Stimulated activated CD8-positive, alpha-beta memory T cell treated with anti-CD3 and anti-CD28 coated beads, Interleukin-12 subunit alpha, Interleukin-12 subunit beta, amount 100 ng/mL, for 4 hours (primary cell): Measurements from ENCODE around the gene TOR1AIP2.

Experiments used
- DNase-seq: peaks from one replicate; pipeline ENCODE4 v3.0.0-alpha.2; 2020; ENCODE audit warnings: low read depth

Gene TOR1AIP2

DNA sequence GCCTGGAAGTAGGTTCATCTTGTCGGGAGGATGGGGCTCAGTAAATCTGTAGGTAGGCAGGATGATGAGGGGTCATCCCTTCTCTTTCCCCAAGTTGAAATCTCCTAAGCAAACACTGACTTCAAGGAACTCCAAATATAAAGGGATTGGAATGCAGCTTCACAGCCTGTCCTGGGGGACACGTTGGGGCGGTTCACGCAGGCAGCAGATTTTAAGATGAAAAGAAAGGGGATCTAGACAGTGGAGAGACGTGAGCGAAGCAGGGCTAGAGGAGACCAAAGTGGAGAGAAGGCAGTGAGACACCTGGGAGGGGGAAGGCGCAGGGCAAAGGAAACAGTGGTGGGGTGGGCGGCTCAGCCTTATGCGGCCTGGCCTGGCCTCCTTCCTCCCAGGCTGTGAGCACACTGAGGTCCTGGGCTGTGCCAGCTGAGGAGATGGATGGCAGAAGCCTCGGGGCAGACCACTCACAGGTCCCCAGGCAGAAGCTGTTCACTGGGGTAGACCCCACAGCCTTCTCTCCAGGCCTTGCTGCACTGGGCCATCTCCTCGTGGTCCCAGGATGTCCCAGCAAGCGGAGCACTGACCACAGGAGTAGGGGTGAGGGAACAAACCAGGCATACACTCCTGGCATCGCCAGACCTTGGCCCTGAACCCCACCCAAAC, 51.7 kb downstream of the TOR1AIP2 start:
- no peak for DNase-seq

DNA sequence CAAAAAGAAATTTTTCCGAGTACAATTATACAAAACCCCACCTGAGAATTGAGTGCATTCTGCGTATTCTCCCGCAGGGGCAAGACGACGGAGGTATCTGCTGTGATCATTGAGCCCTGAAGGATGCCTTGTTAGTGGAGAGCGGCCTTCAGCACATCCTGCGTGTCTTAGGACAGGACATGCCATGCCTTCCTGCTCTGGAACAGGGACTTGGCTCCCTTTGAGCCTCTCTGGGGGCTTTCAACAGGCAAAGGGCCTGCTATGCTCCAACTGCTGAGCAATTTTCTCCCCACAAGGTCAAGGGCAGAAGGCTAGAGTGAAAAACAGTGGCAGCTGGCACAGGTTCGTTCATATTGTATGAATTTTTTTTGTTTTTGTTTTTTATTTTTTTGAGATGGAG, 52.4 kb downstream of the TOR1AIP2 start:
- DNase-seq, result no peak

DNA sequence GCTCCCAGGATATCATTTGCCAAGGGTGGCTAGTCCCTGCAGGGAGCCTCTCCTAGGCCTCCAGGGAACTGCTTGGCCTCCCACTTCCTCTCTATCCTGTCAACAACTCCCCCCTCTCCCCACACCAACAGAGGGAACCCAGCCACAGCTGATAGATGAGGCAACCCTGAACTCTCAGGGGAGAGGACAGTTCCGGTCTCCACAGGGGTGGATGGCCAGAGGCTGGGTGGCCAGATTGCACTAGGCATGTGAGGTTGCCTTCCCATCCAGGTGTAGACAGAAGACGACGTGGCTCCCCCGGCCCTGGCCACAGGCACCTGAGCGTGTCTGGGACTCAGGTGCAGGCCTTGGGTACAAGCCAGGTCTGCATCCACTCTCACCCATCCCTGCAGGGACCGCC, 53.3 kb downstream of the TOR1AIP2 start:
- no peak for DNase-seq

DNA sequence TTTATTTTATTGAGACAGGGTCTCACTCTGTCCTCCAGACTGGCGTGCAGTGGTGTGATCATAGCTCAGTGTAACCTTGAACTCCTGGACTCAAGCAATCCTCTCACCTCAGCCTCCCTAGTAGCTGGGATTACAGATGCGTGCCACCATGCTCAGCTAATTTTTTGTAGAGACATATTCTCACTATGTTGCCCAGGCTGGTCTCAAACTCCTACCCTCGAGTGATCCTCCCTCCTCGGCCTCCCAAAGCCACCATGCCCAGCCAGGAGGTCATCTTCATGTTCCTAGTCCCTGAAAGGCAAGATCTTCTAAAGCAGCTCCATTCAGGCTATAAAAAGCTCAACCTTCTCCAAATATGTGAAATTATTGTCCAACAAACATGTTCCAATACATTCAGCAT, 53.9 kb downstream of the TOR1AIP2 start:
- DNase-seq, result no peak

DNA sequence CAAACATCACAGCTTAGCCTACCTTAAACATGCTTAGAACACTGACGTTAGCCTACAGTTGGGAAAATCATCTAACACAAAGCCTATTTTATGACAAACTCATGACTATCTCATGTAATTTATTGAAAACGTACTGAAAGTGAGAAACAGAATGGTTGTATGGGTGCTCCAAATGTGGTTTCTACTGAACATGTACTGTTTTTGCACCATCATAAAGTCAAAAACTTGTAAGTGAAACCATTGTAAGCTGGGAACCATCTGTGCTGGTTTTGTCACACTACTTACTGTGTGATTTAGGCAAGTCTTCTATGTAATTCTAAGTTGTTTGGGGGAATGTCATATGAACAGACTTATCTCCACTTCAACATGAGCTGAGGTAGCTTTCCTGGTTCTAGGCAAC, 55.5 kb downstream of the TOR1AIP2 start:
- no peak for DNase-seq

DNA sequence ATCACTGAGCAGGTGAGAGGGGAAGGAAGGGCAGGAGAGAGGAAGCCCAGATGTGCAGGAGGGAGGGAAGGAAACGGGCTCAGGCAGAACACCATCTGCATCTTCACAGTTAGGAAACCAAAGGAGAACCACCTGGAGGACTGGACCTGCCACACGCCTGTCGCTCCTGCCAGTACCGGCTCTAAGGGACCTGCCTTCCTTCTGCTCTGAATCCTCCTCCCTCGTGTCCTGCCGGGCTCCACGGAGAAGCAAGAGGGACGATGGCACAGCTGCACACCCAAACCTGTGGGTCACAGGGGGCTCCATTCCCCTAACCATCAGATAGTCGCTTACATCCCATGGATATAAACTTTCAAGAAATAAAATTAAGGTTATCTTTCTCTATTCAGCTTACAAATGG, 56.1 kb downstream of the TOR1AIP2 start:
- no peak for DNase-seq

DNA sequence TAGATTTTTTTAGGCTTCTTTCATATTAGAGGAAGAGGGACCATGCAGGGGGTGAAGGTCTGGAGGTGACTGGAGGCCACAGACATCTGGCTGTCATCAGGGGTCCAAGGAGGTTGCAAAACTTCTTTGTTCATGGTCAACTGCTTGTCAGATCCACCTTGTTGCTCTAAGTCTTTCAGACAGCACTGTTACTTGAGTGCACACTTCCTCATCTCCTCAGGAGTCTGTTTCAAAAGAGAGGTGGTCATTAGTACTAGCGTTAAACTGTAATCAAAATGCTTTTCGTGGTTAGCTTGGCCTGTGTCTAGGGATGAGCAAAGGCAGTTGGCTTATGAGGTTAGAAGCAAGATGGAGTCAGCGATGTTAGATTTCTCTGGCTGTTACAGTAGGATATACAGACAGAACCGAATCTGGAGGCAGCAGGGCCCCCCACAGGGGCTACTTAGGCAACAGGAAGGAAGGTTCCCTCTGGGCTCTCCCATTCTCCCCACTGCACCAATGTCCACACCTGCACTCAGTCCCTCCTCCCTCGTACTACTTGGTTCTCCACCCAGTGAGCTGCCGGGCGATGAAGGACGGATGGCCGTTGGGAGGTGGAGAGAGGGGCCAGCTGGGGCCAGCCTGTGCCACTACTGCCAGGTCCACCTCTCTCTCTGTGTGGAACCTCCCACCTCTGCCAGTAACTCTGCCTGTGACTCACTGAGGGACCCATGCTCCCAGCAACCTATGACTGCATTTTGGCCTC, 57.2 kb downstream of the TOR1AIP2 start:
- no peak for DNase-seq

DNA sequence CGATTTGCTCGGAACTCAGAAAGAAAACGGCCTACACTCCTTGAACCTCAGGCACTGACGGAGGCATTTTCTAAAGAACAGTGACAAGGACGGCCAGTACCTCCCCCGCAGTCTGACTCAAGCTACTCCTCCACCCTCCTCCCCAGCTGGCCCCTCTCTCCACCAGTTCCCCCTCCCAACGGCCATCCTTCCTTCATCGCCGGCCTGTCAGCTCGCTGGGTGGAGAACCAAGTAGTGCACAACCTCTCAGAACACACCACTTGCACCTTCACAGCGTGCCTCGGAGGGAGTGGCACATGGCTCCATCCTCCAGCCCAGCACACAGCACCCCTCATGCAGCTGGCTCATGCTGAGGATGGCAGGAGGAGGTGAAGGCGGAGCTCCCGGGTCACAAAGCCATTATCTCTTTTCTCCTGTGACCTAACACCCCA, 58.8 kb downstream of the TOR1AIP2 start:
- DNase-seq, result no peak

DNA sequence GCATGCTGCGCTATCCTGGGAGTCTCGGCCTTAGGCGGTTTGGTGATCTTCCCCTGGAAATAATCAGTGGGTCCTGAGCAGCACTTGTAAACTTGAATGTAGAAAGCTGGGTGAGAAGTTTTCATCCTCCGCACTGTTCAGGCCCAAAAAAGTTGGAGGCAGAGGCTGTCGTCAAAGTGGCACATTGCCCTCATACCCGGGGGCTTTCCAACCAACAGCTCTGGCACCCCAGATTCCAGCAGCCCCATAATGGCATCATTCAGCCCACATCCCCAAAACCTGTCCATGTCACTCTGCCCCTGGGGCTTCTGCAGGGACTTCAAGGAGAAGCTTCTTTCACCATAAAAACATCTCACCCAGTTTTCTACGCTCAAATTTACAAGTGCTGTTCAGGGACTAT, 59.3 kb downstream of the TOR1AIP2 start:
- DNase-seq, result no peak

DNA sequence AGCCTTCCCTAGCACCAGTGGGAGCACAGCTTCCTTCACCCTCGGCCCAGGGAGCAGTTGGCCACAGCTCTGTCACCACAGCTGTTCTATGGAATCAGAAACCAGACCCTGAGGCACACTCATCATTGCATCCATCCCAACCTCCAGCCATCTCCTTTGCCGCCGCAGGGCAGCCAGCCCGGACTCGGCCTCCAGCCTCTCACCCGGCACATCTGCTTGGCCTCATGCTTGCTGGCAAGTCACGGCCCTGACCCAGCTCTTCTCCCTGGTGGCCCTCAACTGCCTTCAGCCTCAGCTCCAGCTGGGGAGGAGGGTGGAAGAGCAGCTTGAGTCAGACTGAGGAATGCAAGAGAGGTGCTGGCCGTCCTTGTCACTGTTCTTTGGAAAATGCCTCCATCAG, 59.8 kb downstream of the TOR1AIP2 start:
- DNase-seq, result no peak

DNA sequence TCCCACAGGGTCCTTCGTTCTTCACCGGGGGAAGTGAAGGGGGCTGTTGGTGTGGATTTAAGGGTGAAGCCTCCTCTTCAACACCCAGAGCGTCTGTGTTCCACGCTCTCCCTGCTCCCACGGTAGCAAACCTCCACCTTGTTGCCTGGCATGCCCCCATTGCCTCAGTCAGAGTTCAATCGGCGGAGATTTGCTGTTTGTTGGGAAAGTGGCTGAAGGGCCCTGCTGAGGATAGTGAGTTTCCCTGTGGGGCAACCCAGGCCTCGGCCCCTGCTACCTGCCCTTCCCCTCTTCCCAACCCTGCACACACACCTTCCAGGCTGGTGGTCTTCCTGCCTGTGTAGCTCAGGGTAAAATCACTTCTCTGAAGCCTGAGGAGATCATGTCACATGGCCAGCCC, 60.5 kb downstream of the TOR1AIP2 start:
- no peak for DNase-seq

DNA sequence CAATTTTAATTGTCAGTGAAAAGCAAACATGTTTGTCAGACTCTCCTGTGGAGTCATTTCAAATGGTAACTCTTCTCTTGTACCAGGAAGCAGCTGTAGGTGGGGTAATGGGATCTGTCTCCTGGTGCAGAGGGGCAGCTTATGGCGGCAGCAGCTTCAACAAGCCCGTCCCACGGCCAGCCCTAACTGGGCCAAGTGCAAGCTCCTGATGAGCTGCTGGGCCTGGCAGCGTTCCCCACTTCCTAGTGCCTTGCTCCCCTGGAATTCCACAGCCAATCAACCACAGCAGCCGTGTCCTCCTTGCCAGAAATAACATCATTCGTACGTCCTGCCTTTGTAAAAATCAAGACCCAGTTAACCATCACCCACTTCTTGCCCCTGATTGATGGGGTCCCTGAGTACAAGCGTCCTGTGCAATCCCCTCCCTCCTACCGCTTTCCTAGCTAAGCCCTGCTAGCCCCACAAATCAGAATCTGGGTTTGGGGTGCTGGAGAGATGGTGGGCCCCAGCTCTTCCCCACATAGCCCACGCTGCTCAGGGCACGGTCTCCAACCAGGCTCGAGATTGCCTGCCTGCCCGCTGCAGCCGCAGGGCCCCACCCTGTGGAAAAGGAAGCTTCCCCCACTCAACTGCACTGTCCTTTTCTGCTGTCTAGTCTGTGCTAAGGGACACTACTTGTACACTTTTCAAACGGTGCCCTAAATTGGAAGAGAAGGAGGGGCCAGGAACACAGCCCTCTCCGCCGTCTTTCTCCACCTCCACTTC, 61.2 kb downstream of the TOR1AIP2 start:
- no peak for DNase-seq

DNA sequence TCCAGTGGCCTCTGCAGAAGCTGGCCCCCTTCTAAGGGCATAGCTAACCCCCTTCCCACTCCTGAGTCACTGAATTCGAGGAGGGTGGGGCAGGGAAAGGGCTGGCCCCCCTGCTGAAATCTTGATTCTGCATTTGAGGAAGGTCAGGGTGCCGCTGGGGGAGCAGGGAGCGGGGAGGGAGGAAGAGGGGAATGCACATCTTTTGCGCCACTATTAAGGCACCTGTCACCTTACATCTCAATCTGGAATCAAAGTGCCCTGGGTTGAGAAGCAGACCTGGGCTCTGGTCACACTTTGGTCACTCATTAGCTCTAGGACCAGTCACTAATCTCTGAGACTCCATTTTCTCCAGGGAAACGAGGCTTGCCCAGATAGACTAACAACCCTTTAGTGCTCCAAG, 62.0 kb downstream of the TOR1AIP2 start:
- no peak for DNase-seq

DNA sequence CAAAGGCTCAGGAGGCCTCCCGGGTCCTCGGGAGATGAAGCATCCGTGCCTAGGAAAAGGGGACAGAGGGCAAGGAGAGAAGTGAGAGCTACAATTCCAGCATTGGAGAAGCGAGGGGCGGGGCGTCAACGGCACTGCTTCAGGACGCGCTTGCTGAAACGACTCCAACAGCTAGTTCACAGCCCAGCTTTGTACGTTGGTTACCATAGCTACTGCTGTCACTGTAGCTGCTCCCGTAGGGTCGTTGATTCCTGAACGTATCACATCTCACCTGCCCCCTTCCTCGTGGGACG, 63.1 kb downstream of the TOR1AIP2 start:
- no peak for DNase-seq

DNA sequence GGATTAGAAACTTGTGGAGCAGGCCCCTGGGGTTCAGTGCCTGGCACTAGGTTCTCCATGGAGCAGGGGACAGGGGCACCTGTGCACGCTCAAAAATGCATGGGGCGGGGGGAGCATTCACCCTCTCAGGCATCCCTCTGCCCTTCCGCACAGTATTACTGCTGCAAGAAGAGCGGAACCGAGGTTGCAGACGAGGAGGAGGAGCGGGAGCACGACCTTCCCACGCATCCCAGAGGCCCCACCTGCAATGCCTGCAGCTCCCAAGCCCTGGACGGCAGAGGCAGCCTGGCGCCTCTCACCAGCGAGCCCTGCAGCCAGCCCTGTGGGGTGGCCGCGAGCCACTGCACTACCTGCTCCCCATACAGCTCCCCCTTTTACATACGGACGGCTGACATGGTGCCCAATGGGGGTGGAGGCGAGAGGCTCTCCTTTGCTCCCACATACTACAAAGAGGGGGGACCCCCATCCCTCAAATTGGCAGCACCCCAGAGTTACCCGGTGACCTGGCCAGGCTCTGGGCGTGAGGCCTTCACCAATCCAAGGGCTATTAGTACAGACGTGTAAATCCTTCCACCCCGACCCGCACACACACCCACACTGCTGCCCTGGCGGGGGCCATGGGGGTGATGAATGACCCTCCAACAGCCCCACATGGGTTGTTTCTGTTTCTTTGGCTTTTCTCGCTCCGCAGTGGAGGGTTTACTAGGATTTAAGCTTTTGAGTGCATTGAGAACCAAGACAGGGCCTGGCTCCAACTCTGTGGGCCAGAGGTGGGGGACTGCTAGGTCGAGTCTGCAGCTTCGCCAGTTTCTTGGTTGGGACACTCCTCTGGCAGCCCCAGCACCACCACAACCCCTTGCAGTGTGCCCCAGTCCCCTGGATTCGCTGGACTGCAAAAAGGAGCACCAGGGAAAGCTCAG, 63.7 kb downstream of the TOR1AIP2 start:
- DNase-seq, result no peak

DNA sequence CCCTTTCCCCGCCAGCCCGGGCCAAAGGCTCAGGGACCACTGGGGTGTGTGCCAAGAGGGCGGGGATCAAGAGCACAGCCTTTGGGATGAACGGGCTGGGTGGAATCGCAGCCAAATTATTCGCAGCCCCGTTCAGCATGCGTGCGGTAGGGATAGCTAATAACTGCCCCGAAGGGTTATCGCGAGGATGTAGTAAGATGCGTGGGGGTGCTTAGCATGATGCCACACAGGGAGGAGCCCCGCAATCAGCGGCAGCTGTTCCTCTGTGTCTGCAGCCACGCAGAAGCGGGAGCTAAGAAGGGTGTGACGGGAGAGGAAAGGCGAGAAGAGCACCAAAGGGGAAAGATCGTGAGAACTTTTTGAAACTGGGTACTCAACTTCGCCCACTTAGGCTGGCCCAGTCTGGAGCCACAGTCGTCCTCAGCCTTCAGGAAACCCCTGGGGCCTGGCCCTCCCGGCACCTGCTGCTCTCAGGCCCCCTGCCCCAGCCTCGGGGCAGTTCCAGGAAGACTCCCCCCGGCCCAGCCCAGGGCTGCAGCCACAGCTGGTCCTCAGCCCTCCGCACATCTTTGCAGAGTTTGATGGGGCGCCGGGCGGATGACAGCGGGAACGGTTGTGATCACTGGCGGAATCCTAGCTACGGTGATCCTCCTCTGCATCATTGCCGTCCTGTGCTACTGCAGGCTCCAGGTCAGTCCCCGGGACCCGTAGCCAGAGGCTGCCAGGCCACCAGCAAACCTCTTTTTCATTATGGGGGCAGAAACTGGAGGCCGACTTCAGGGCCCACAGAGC, 64.9 kb downstream of the TOR1AIP2 start:
- no peak for DNase-seq

DNA sequence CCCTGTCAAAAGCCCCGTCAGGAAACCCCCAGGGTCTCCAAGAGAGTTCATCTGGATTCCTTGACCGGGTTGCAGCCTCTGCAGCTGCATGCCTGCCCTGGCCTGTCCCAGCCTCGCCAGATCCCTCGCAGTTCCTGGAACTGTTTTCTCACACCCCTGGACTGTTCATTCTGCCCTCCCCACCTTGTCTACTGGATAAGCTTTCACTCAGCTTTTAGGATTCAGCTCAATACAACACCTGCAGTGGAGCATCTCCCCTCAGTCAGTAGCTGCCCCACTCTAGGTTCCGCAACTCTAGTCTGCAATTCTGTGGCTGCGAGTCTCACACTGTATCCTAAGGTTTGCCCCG, 67.3 kb downstream of the TOR1AIP2 start:
- no peak for DNase-seq

DNA sequence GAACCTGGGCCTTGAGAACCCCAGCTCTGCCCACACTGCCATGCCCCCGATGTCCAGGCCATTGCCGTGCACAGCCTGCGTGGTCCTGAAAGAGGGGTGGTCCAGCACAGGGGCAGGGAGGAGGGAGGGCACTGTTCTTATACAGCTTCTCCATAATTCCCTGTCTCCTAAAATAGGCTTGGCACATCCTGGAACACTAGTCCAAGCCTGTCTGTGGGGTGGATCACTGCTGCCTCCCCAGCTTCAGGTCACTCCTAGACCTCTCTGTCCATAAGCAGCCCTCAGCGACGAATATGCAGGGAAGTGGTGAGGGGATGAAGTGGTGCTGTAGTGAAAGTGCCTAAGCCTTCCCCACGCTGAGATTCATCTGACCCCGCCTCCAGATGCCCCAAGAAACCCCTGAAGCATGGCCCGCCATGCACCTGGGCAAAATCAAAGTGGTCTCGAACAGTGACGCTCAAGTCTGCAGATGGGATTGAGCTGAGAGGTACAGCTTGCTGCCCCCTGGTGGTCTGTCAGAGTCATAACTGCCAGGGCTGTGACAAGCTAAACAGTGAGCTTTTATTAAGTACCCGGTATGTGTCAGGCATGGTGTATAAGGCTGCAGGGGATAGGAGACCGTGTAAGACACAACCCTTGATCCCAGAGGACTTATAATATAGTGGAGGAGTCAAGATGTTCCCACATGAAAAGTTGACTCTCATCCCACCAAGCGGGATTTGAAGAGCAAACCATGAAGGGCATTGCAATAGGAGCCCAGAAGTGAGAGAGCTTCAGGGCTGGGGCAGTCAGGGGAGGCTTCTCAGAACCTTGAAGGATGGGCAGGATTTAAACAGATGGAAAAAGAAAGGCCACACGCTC, 67.9 kb downstream of the TOR1AIP2 start:
- peak; percentile 34 for DNase-seq

DNA sequence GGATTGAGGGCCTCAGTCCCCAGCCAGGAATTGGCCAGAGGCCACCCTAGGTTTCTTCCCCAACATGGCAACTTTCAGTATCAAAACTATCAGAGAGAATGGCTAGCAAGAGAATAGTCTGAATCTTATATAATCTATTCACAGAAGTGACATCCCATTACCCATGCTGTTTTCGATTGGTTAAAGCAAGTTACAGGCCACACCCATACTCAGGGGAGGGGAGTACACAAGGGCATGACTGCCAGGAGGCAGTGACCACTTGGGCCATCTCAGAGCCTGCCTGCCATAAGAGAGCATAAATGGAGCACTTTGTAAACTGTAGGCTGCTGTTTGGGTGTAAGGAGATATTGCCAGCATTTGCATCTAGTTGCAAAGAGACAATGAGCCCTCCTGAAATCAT, 69.1 kb downstream of the TOR1AIP2 start:
- DNase-seq, result no peak

DNA sequence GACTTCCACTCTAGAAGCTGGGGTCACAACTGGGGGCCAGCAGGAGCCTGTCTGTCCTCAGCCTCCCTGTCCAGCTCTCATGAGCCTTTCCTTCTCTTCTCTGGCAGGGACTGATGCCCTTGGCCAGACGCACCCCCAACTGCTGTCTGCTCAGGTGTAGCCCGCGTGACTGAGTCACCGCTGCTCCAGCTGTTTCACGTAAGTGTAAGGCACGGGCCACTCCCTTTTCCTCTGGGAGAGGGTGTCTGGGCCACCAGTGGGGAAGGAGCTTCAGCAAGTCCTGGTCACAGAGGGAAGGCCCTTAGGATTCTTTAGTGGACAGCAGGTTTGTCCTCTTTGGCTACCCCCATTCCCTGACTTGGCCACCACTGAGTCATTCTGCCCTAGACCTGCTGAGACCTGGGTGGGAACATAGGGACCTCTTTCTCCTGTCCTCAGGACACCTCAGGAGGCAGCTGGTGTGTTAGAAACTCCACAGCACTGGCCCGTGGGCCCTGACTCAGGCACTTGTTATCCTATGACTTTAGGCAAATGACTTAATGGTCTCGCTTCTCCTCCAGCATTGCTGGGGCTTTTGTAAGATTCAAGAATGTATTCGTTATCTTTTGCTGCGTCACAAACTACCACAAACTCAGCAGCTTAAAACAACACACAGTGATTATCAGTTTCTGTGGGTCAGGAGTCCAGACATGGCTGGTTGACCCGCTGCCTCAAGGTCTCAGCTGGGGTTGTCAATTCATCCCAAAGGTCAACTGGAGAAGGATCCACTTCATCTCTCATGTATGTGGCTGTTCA, 69.7 kb downstream of the TOR1AIP2 start:
- no peak for DNase-seq
